Glomerular endothelial cell (primary cell): ENCODE measurements around the gene AMHR2. TPM values are rescaled to one million over a fixed set of nuclear protein-coding genes. Genes with fewer than 3 reads are reported as not detected.
"Not testable (repeated sequence)": the region's sequence is repeated elsewhere in the genome, so short reads cannot be mapped to it uniquely, and the experiment has no call there.

Source experiments
- DNase-seq: peaks from one replicate; pipeline ENCODE4 v3.0.0-alpha.2; 2011; ENCODE audit warnings: low read depth, low spot score; ENCODE audit errors: extremely low read depth
- total RNA-seq: library from RNA; depleted of rRNA; stranded (reverse); fragments of >200 nt; gene quantifications from 2 replicates; pipeline ENCODE4 v1.2.3, GENCODE V29; 2015

AMHR2 gene
- total RNA-seq, 1 donor from 2014 or later = not detected

GRCh38 chr12:53414756-53415417 is 8.8 kb upstream of the AMHR2 start:
- no peak for DNase-seq

- DNase-seq = not testable (repeated sequence)
These were observed 7.8 kb upstream of the AMHR2 start for GRCh38 chr12:53415752-53416389.

GRCh38 chr12:53417291-53417816 is 6.3 kb upstream of the AMHR2 start:
- not testable (repeated sequence) for DNase-seq

- no peak for DNase-seq
These were observed 5.4 kb upstream of the AMHR2 start for GRCh38 chr12:53418221-53418620.

- no peak for DNase-seq
These were observed 3.9 kb upstream of the AMHR2 start for GRCh38 chr12:53419756-53420155.

GRCh38 chr12:53422247-53422646 is 1.4 kb upstream of the AMHR2 start:
- DNase-seq = not testable (repeated sequence)

- DNase-seq = no peak
These were observed 1.2 kb downstream of the AMHR2 start for GRCh38 chr12:53424626-53425514.

- no peak for DNase-seq
These were observed 2.0 kb downstream of the AMHR2 start for GRCh38 chr12:53425515-53426150.

- DNase-seq = no peak
These were observed 4.4 kb downstream of the AMHR2 start for GRCh38 chr12:53427905-53428594.

GRCh38 chr12:53428741-53429140 is 5.1 kb downstream of the AMHR2 start:
- DNase-seq = no peak

GRCh38 chr12:53430116-53430515 is 6.5 kb downstream of the AMHR2 start:
- no peak for DNase-seq

GRCh38 chr12:53431187-53431586 is 7.5 kb downstream of the AMHR2 start:
- DNase-seq = no peak

- DNase-seq = not testable (repeated sequence)
These were observed 11.7 kb downstream of the AMHR2 start for GRCh38 chr12:53435326-53435725.

- DNase-seq = not testable (repeated sequence)
These were observed 15.9 kb downstream of the AMHR2 start for GRCh38 chr12:53439582-53439981.

GRCh38 chr12:53441040-53441833 is 17.6 kb downstream of the AMHR2 start, which contains the start of gene PRR13:
TSS of gene PRR13 (plus strand) at chr12:53441734. CDS start at chr12:53442715, 981 bp downstream.
- DNase-seq = peak; percentile 97

- no peak for DNase-seq
These were observed 20.3 kb downstream of the AMHR2 start for GRCh38 chr12:53443955-53444354.

GRCh38 chr12:53444593-53445325 is 21.1 kb downstream of the AMHR2 start:
- DNase-seq = not testable (repeated sequence)

GRCh38 chr12:53450936-53451335 is 27.3 kb downstream of the AMHR2 start:
- DNase-seq = no peak
